LNCaP clone FGC (cell line): Measurements from ENCODE around the gene CDC34.

Experiments
- DNase-seq: peaks from one replicate; pipeline ENCODE4 v3.0.0-alpha.2; 2011; ENCODE audit warnings: low read depth
- H3K4me3 ChIP-seq: 2 replicates; pipeline ENCODE4 v1.5.1; 2011; ENCODE audit warnings: mild to moderate bottlenecking, low read depth, low read length, control low read depth
- CTCF ChIP-seq: IDR thresholded peaks from 2 replicates; pipeline ENCODE4 v1.5.1; 2012; ENCODE audit warnings: mild to moderate bottlenecking; ENCODE audit not compliant: control insufficient read depth, insufficient read depth; ENCODE audit errors: extremely low read depth

Gene CDC34

GRCh38 chr19:533364-534058, 2.0 kb downstream of the CDC34 start:
- peak overlapping the region; percentile 93 for H3K4me3 ChIP-seq
- DNase-seq, result no peak
- no peak for TF ChIP-seq CTCF

- peak overlapping the region; percentile 93 for H3K4me3 ChIP-seq
- no peak for DNase-seq
- 0 out of 2 replicates have a peak, but pooled peaks have one; percentile 4 for TF ChIP-seq CTCF
Observed at GRCh38 chr19:534088-534487, 2.5 kb downstream of the CDC34 start.

GRCh38 chr19:535017-535835, 3.7 kb downstream of the CDC34 start:
- H3K4me3 ChIP-seq, result peak overlapping the region; percentile 93
- TF ChIP-seq CTCF, result no peak; the same call in 1 of the 2 replicates
- peak; percentile 82 for DNase-seq

- no peak overlapping the region for H3K4me3 ChIP-seq
- no peak for TF ChIP-seq CTCF
- DNase-seq, result no peak
Observed at GRCh38 chr19:536031-536880, 4.7 kb downstream of the CDC34 start.

- DNase-seq, result no peak
- no peak for TF ChIP-seq CTCF
- H3K4me3 ChIP-seq, result no peak overlapping the region
Observed at GRCh38 chr19:536881-537404, 5.4 kb downstream of the CDC34 start.

- no peak for TF ChIP-seq CTCF
- DNase-seq, result no peak
- no peak overlapping the region for H3K4me3 ChIP-seq
Observed at GRCh38 chr19:538641-539428, 7.3 kb downstream of the CDC34 start.
